Heart left ventricle (tissue), 13 donors: ENCODE data around the gene RNLS.

Experiments
- CTCF ChIP-seq, 12 donors: fragments of 200-600 bp; sonication (generic) in 4 of 12; IDR thresholded peaks; one replicate each; pipeline versions ENCODE4 v1.5.0 to v1.8.0; 2018 to 2022; ENCODE audit warnings: antibody characterized with exemption in 12 of 12, mild to moderate bottlenecking in 5 of 12
- POLR2A ChIP-seq, 2 donors: fragments of 450-650 bp; IDR thresholded peaks; one replicate each; pipeline ENCODE4 v1.6.1; 2017; ENCODE audit warnings: antibody characterized with exemption in 2 of 2, mild to moderate bottlenecking in 2 of 2, moderate library complexity in 2 of 2
- donor health status: ischemic (EF 13 %, LVEDD 7.1; RV severe dilation, severe dysfunction).
- donor health status: DM: no; HTN: yes; CAD: no.
- donor health status: DM: no; HTN: no; CAD: no.
- donor health status: ischemic (EF 25% LVEDD 6.9; RV normal size, moderate dysfunction).
- donor health status: ischemic (EF 25% LVEDD 5.7; RV mildly dilated, moderate dysfunction).
- donor health status: ischemic (EF 35%, LVEDD 5.7; RV mildly dilated, moderate dysfunction).
- donor health status: nonischemic (EF 11% LVEDD 7.7; RV severe dilation, severe dysfunction).
- donor health status: DM: yes; HTN: yes; CAD: no.
- donor health status: PGD.
- donor health status: ischemic (EF 29% LVEDD 5.4; RV normal size, mild dysfunction).
- donor health status: nonischemic (EF 23%, LVEDD 6.1; RV moderate dilation, normal function).

- TF ChIP-seq POLR2A (IDR thresholded peaks at IDR 0.05) (no peak), CTCF (IDR thresholded peaks at IDR 0.05) (no peak)
Measured at GRCh38 chr10:88428442-88428841, 154.7 kb downstream of the RNLS start.
